A549 (cell line): ENCODE results near the gene IRAK3. TPM values are rescaled to one million over a fixed set of nuclear protein-coding genes. Genes with fewer than 3 reads are reported as not detected.

Source experiments
- ATAC-seq, 2 experiments: fragments of 200-7000 bp in 1 of 2; fragments of >200 bp in 1 of 2; cut with Nextera tagmentation in 1 of 2; cut with Tn5 transposase in 1 of 2; 3 replicates each; pipeline versions ENCODE4 v1.8.0 to v1.9.1; 2018 to 2020; ENCODE audit warnings: mild to moderate bottlenecking in 1 of 2, moderate library complexity in 1 of 2
- CTCF ChIA-PET: fragments of 300-600 bp; sonication (Branson Sonifier 250); formaldehyde crosslinking; extraction: SDS; loops from one replicate; lab custom pipeline; 2021; ENCODE audit warnings: antibody characterized with exemption, inconsistent platforms; lab: Yijun Ruan, JAX
- POLR2A ChIA-PET: fragments of 350-600 bp; formaldehyde crosslinking; extraction: SDS; loops from one replicate; lab custom pipeline; 2021; ENCODE audit warnings: antibody characterized with exemption, inconsistent platforms; lab: Yijun Ruan, JAX
- DNase-seq, 2 experiments: peaks; one replicate each; pipeline versions ENCODE4 v3.0.0 to v3.0.0-alpha.2; 2011 to 2016; ENCODE audit warnings: low read depth in 1 of 2, low spot score in 1 of 2
- FAIRE-seq: peaks from 2 replicates; lab custom pipeline; 2011; peaks lifted over from hg19 to GRCh38; lab: Jason Lieb, UNC
- H3K27ac ChIP-seq, 2 experiments: fragments of >200 bp; sonication (Bioruptor Twin); formaldehyde crosslinking; 3 replicates each; pipeline ENCODE4 v1.5.1; 2016 to 2017
- H3K4me1 ChIP-seq: fragments of >200 bp; sonication (Bioruptor Twin); formaldehyde crosslinking; 3 replicates; pipeline ENCODE4 v1.6.1; 2016
- H3K4me2 ChIP-seq: fragments of >200 bp; sonication (Bioruptor Twin); formaldehyde crosslinking; 3 replicates; pipeline ENCODE4 v1.6.1; 2016
- H3K4me3 ChIP-seq: fragments of >200 bp; sonication (Bioruptor Twin); formaldehyde crosslinking; 3 replicates; pipeline ENCODE4 v1.5.1; 2016
- H3K9me3 ChIP-seq: fragments of >200 bp; sonication (Bioruptor Twin); formaldehyde crosslinking; 3 replicates; pipeline ENCODE4 v1.6.1; 2016
- CEBPB ChIP-seq, 2 experiments: fragments of >200 bp in 1 of 2; sonication (Bioruptor Twin) in 1 of 2; formaldehyde crosslinking in 1 of 2; IDR thresholded peaks; 2 replicates each; pipeline ENCODE4 v1.6.1; 2012 to 2016
- CHD4 ChIP-seq: fragments of 200-600 bp; sonication (generic); IDR thresholded peaks from 2 replicates; pipeline ENCODE4 v1.6.1; 2016; ENCODE audit warnings: antibody characterized with exemption, mild to moderate bottlenecking, borderline replicate concordance
- EHF ChIP-seq: fragments of 250-450 bp; sonication (Bioruptor Pico); IDR thresholded peaks from 2 replicates; pipeline ENCODE4 v1.5.0; 2020; ENCODE audit warnings: mild to moderate bottlenecking
- EP300 ChIP-seq, 2 experiments: fragments of >200 bp; sonication (Bioruptor Twin); formaldehyde crosslinking; IDR thresholded peaks; 2 replicates in 1 of 2; 3 replicates in 1 of 2; pipeline ENCODE4 v1.6.1; 2016 to 2017
- ESRRA ChIP-seq: fragments of 150-350 bp; IDR thresholded peaks from 2 replicates; pipeline ENCODE4 v1.6.1; 2014; ENCODE audit warnings: mild to moderate bottlenecking, low read length, borderline replicate concordance
- FOSB ChIP-seq: fragments of 250-450 bp; sonication (Bioruptor Pico); IDR thresholded peaks from 2 replicates; pipeline ENCODE4 v1.5.0; 2020; ENCODE audit warnings: mild to moderate bottlenecking, moderate library complexity
- FOSL2 ChIP-seq, 2 experiments: fragments of 450-650 bp in 1 of 2; fragments of >200 bp in 1 of 2; sonication (Bioruptor Twin) in 1 of 2; formaldehyde crosslinking; IDR thresholded peaks; 2 replicates each; pipeline versions ENCODE4 v1.5.0 to v1.6.1; 2016 to 2020; ENCODE audit warnings: mild to moderate bottlenecking in 1 of 2, moderate library complexity in 1 of 2
- GATA3 ChIP-seq: IDR thresholded peaks from 2 replicates; pipeline ENCODE4 v1.6.1; 2012; ENCODE audit warnings: borderline replicate concordance
- HDAC2 ChIP-seq: fragments of 200-600 bp; sonication (generic); IDR thresholded peaks from 2 replicates; pipeline ENCODE4 v1.6.1; 2016
- HMGXB4 ChIP-seq: fragments of 250-450 bp; sonication (Bioruptor Pico); IDR thresholded peaks from 2 replicates; pipeline ENCODE4 v1.5.0; 2021; ENCODE audit warnings: mild to moderate bottlenecking, moderate library complexity, borderline replicate concordance
- HOXB5 ChIP-seq: fragments of 250-450 bp; sonication (Bioruptor Pico); IDR thresholded peaks from 2 replicates; pipeline ENCODE4 v1.5.0; 2020; ENCODE audit warnings: mild to moderate bottlenecking, moderate library complexity
- JUN ChIP-seq, 2 experiments: fragments of >200 bp; sonication (Bioruptor Twin); formaldehyde crosslinking; IDR thresholded peaks; 2 replicates in 1 of 2; 3 replicates in 1 of 2; pipeline ENCODE4 v1.6.1; 2016 to 2017
- KDM5A ChIP-seq: fragments of 200-600 bp; sonication (generic); IDR thresholded peaks from 2 replicates; pipeline ENCODE4 v1.6.1; 2016; ENCODE audit warnings: antibody characterized with exemption, mild to moderate bottlenecking
- MAFK ChIP-seq: fragments of 450-650 bp; IDR thresholded peaks from 2 replicates; pipeline ENCODE4 v1.6.1; 2014; ENCODE audit not compliant: partially characterized antibody
- MAZ ChIP-seq: fragments of 150-350 bp; IDR thresholded peaks from 2 replicates; pipeline ENCODE4 v1.6.1; 2014; ENCODE audit warnings: antibody characterized with exemption, low read depth, low read length, borderline replicate concordance
- MYC ChIP-seq: IDR thresholded peaks from 2 replicates; pipeline ENCODE4 v1.6.1; 2012; ENCODE audit warnings: mild to moderate bottlenecking, inconsistent platforms, low read length, improper control_type of control experiment, borderline replicate concordance
- REST ChIP-seq: fragments of 200-600 bp; sonication (generic); IDR thresholded peaks from 2 replicates; pipeline ENCODE4 v1.6.1; 2016; ENCODE audit warnings: antibody characterized with exemption, mild to moderate bottlenecking, moderate library complexity
- RNF2 ChIP-seq: fragments of 200-600 bp; sonication (generic); IDR thresholded peaks from 2 replicates; pipeline ENCODE4 v1.6.1; 2016; ENCODE audit warnings: low read depth, mild to moderate bottlenecking, antibody characterized with exemption, moderate library complexity, borderline replicate concordance
- SMC3 ChIP-seq: fragments of >200 bp; sonication (Bioruptor Twin); formaldehyde crosslinking; IDR thresholded peaks from 3 replicates; pipeline ENCODE4 v1.6.1; 2018; ENCODE audit warnings: inconsistent platforms
- ZC3H11A ChIP-seq: fragments of 450-650 bp; IDR thresholded peaks from 2 replicates; pipeline ENCODE4 v1.6.1; 2014; ENCODE audit warnings: antibody characterized with exemption, mild to moderate bottlenecking
- ZFP36 ChIP-seq: fragments of 450-650 bp; IDR thresholded peaks from 2 replicates; pipeline ENCODE4 v1.6.1; 2014; ENCODE audit warnings: borderline replicate concordance; ENCODE audit not compliant: partially characterized antibody
- ZNF302 ChIP-seq: fragments of 250-450 bp; sonication (Bioruptor Pico); IDR thresholded peaks from 2 replicates; pipeline ENCODE4 v1.9.0; 2021; ENCODE audit warnings: inconsistent platforms, mild to moderate bottlenecking, moderate library complexity
- ZSCAN20 ChIP-seq: fragments of 250-450 bp; sonication (Bioruptor Pico); IDR thresholded peaks from 2 replicates; pipeline ENCODE4 v1.8.0; 2022; ENCODE audit warnings: mild to moderate bottlenecking, moderate library complexity
- WGBS: methylation state at CpG from one replicate; pipeline ENCODE4 v1.1.6; 2017; ENCODE audit errors: missing lambda C conversion rate; 5-methylcytosine and 5-hydroxymethylcytosine counted together
- polyA plus RNA-seq, 4 experiments: library from polyadenylated mRNA; depleted of rRNA in 3 of 4; stranded (reverse); fragments of >200 nt; fragmentation: RNase III in 1 of 4; extraction: RNeasy Plus Mini Kit Qiagen cat#74134 plus additional on column Dnase treatment in 1 of 4; gene quantifications; 2 replicates in 3 of 4; 3 replicates in 1 of 4; pipeline ENCODE4 v1.2.3, GENCODE V29; 2011 to 2017
- TF ChIP-seq, protein P1 (sequence below): fragments of 250-450 bp; sonication (Bioruptor Pico); IDR thresholded peaks from 2 replicates; pipeline ENCODE4 v1.5.0; 2020; ENCODE audit warnings: low read depth, mild to moderate bottlenecking, moderate library complexity

IRAK3 gene
- polyA plus RNA-seq, 2 of the 4 experiments (the other 2 are of a cell fraction) = 0.06 to 0.25 TPM

DNA sequence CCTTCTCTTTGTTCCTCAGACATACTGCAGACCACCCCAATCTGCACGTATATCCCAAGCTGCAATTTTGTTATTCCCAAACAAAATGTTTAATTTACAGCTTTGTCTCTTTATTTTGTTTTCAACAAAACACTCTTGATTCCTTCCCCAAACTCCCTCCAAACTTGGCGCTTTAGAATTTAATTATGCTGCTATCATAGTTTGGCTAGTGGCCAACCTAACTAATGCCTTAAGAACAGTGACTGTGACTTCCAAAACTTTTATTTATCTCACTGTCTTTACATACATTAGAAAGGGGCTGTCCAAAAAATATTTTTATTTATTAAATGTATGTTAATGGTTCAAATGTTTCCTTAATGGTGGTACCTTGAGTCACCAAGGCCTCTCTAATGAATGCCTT lies 26.3 kb upstream of the IRAK3 start:
- H3K27ac ChIP-seq = no peak overlapping the region
- ChIA-PET POLR2A (no interaction called here), CTCF (no interaction called here)
- peaks cover 12% of the 10 kb centered on the region for H3K9me3 ChIP-seq
- H3K4me2 ChIP-seq = no peak overlapping the region
- FAIRE-seq (no peak), ATAC-seq (no peak), DNase-seq (no peak)
- H3K4me3 ChIP-seq = no peak overlapping the region
- H3K4me1 ChIP-seq = no peaks in the 10 kb centered on the region
- WGBS = 98% methylated on average over 2 of the region's 2 CpGs
- TF ChIP-seq SMC3 (no peak), MAZ (no peak), ZSCAN20 (CRISPR knock-in tag) (no peak), FOSL2 (IDR thresholded peaks at IDR 0.05) (no peak), FOSL2 (CRISPR knock-in tag; IDR thresholded peaks at IDR 0.05) (no peak), GATA3 (no peak)

GRCh38 chr12:66163289-66163688 lies 25.7 kb upstream of the IRAK3 start:
- TF ChIP-seq REST = no peak
- no peak for TF ChIP-seq MAZ
- no peak for TF ChIP-seq KDM5A
- TF ChIP-seq FOSB = no peak
- no peak for TF ChIP-seq EHF (CRISPR knock-in tag)
- no peak for TF ChIP-seq HOXB5 (CRISPR knock-in tag)
- no peak for TF ChIP-seq ZSCAN20 (CRISPR knock-in tag)
- TF ChIP-seq MYC = no peak
- no peak for TF ChIP-seq MAFK
- Histone ChIP-seq H3K4me3 (no peak overlapping the region), H3K27ac (no peak overlapping the region), H3K9me3 (peaks cover 12% of the 10 kb centered on the region), H3K4me1 (peaks cover 1% of the 10 kb centered on the region), H3K4me2 (no peak overlapping the region)
- WGBS = 77% methylated on average over 4 of the region's 4 CpGs
- ChIA-PET CTCF (no interaction called here), POLR2A (no interaction called here)
- DNase-seq = no peak
- FAIRE-seq = no peak
- no peak for ATAC-seq

GRCh38 chr12:66164349-66164821 lies 24.6 kb upstream of the IRAK3 start:
- Histone ChIP-seq H3K4me1 (peaks cover 6% of the 10 kb centered on the region), H3K27ac (no peak overlapping the region), H3K9me3 (peaks cover 12% of the 10 kb centered on the region)
- CTCF ChIA-PET = no interaction called here
- no peak for DNase-seq
- TF ChIP-seq EP300 (IDR thresholded peaks at IDR 0.05) (no peak), ZC3H11A (no peak), JUN (IDR thresholded peaks at IDR 0.05) (no peak), MAZ (no peak), CHD4 (no peak), HDAC2 (no peak), KDM5A (no peak), RNF2 (no peak), ESRRA (no peak)
- TF ChIP-seq, all 56 proteins: peak for 0
- FAIRE-seq (no peak), ATAC-seq (no peak)
- H3K4me2 ChIP-seq = no peak overlapping the region
- WGBS = 86% methylated on average over 3 of the region's 3 CpGs
- H3K4me3 ChIP-seq = no peak overlapping the region
- POLR2A ChIA-PET = no interaction called here

DNA sequence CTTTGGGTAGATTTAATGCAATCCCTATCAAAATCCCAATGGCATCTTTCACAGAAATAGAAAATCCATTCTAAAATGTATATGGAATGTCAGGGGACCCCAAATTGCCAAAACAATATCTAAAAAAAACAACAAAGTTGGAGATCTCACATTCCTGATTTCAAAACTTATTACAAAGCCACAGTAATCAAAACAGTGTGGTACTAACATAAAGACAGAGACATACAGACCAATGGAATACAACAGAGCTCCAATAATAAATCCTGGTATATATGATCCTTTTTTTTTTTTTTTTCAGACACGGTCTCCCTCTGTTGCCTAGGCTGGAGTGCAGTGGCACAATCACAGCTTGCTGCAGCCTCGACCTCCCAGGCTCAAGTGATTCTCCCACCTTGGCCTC lies 23.9 kb upstream of the IRAK3 start:
- POLR2A ChIA-PET = no interaction called here
- Histone ChIP-seq H3K9me3 (peaks cover 12% of the 10 kb centered on the region), H3K4me1 (peaks cover 6% of the 10 kb centered on the region), H3K4me3 (no peak overlapping the region), H3K27ac (no peak overlapping the region), H3K4me2 (no peak overlapping the region)
- DNase-seq = no peak
- ATAC-seq = no peak
- CTCF ChIA-PET = no interaction called here
- no peak for FAIRE-seq
- TF ChIP-seq, protein P1, sequence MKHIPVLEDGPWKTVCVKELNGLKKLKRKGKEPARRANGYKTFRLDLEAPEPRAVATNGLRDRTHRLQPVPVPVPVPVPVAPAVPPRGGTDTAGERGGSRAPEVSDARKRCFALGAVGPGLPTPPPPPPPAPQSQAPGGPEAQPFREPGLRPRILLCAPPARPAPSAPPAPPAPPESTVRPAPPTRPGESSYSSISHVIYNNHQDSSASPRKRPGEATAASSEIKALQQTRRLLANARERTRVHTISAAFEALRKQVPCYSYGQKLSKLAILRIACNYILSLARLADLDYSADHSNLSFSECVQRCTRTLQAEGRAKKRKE = no peak
- TF ChIP-seq CEBPB (IDR thresholded peaks at IDR 0.05) = no peak
- no peak for TF ChIP-seq ZFP36
- TF ChIP-seq HMGXB4 (CRISPR knock-in tag) = no peak
- TF ChIP-seq ZNF302 (CRISPR knock-in tag) = no peak
- no peak for TF ChIP-seq MYC
- WGBS = 79% methylated on average over 2 of the region's 2 CpGs
